ENCODE data around the gene PEX14. TPM values are rescaled to one million over a fixed set of nuclear protein-coding genes. Genes with fewer than 3 reads are reported as not detected.

The PEX14 gene
- total and polyA plus RNA-seq, 10 of the 15 experiments (the other 5 are each of a cell fraction or from before 2014, with no cell fraction given): 1.4 to 23.2 (median 12.0) TPM

- ChIA-PET POLR2A (no interaction called here), RAD21 (ENCODE audit: unreplicated experiment) (no interaction called here), CTCF (interaction anchor here (0.6 kb wide), 1 partner anchor 1231 kb away, joined by 3 read pairs; no protein-coding TSS in a partner anchor), SMC1A (ENCODE audit: uncharacterized antibody, unreplicated experiment) (interaction anchor here (1.7 kb wide), 1 partner anchor 15 kb away, joined by 5 read pairs; no protein-coding TSS in a partner anchor)
- Histone ChIP-seq H3K27ac (ENCODE audit: control insufficient read depth, insufficient read depth) (no peak overlapping the region), H3K9me3 (replicated peaks; ENCODE audit: control insufficient read depth, insufficient read depth, low read length) (no peaks in the 10 kb centered on the region), H3K27me3 (replicated peaks in 1 of 2; ENCODE audit: control insufficient read depth in 2 of 2, insufficient read depth in 2 of 2, low read length in 1 of 2) (no peaks in the 10 kb centered on the region), H4K20me1 (ENCODE audit: control insufficient read depth, insufficient read depth) (no peaks in the 10 kb centered on the region), H2AFZ (ENCODE audit: control insufficient read depth, low read depth, low read length) (no peak overlapping the region), H3K4me3 (no peak overlapping the region), H3K4me1 (ENCODE audit: control insufficient read depth, insufficient read depth, low read length) (peaks cover 15% of the 10 kb centered on the region), H3K9ac (ENCODE audit: control insufficient read depth, insufficient read depth, low read length) (no peak overlapping the region), H3K79me2 (ENCODE audit: control insufficient read depth, insufficient read depth, low read length) (no peaks in the 10 kb centered on the region), H3K36me3 (ENCODE audit: control insufficient read depth in 2 of 2, insufficient read depth in 2 of 2, low read length in 1 of 2) (no peaks in the 10 kb centered on the region), H3K4me2 (ENCODE audit: control insufficient read depth, insufficient read depth) (0 out of 2 replicates have a peak overlapping the region, but pooled peaks have one; percentile 13)
- FAIRE-seq (no peak), ATAC-seq (peak; percentile 66), DNase-seq (ENCODE audit: low read depth, low spot score) (peak; percentile 17)
- BruUV-seq (replicated peaks): no TSS peak
- TF ChIP-seq BHLHE40 (IDR thresholded peaks at IDR 0.05; ENCODE audit: borderline replicate concordance in 1 of 2, low read depth in 2 of 2, low read length in 1 of 2) (no peak), RELA (IDR thresholded peaks at IDR 0.05; ENCODE audit: borderline replicate concordance, partially characterized antibody) (no peak), CEBPB (IDR thresholded peaks at IDR 0.05; ENCODE audit: borderline replicate concordance in 1 of 2, low read depth in 2 of 2, low read length in 2 of 2) (peak in 1 of 2 experiments; percentile 84; a peak in 1 of 4 replicates), JUNB (IDR thresholded peaks at IDR 0.05) (peak; percentile 39; the same call in 1 of the 2 replicates), ZNF384 (IDR thresholded peaks at IDR 0.05; ENCODE audit: borderline replicate concordance, low read depth, low read length) (no peak), EED (IDR thresholded peaks at IDR 0.05; ENCODE audit: low read depth) (peak; percentile 14; the same call in 1 of the 2 replicates), USF2 (IDR thresholded peaks at IDR 0.05; ENCODE audit: borderline replicate concordance, low read depth, low read length) (no peak), ETV6 (conservative IDR thresholded peaks at IDR 0.05 in 1 of 2, IDR thresholded peaks at IDR 0.05 in 1 of 2; ENCODE audit: borderline replicate concordance in 1 of 2, low read depth in 1 of 2) (no peak), MEF2A (IDR thresholded peaks at IDR 0.05; ENCODE audit: insufficient read depth, low read depth, low read length) (no peak), RUNX3 (IDR thresholded peaks at IDR 0.05; ENCODE audit: low read length) (peak; percentile 13; the same call in 1 of the 2 replicates), TCF12 (IDR thresholded peaks at IDR 0.05; ENCODE audit: low read depth, low read length) (0 out of 2 replicates have a peak, but pooled peaks have one; percentile 18), IKZF2 (IDR thresholded peaks at IDR 0.05) (no peak)
- in situ Hi-C loops (cut with MboI): no loop called here
- 26% methylated on average over 20 of the region's 20 CpGs for WGBS (ENCODE audit: insufficient coverage, insufficient replicate concordance, low lambda C conversion rate, missing lambda C conversion rate)
- intact Hi-C loops (cut with micrococcal nuclease; ENCODE audit: unreplicated experiment): no loop called here
Observed at GRCh38 chr1:10555635-10556429, 81.1 kb downstream of the PEX14 start.
